ENCODE results near the gene CAMKV.

CAMKV gene

GRCh38 chr3:49895791-49896190 is 26.1 kb upstream of the CAMKV start:
- DNase-seq, result no peak

- no peak for DNase-seq
These were observed 19.6 kb upstream of the CAMKV start for GRCh38 chr3:49889296-49889695.

GRCh38 chr3:49886922-49887265 is 17.2 kb upstream of the CAMKV start:
- no peak for DNase-seq

- DNase-seq, result no peak
These were observed 14.3 kb upstream of the CAMKV start for GRCh38 chr3:49883998-49884397.

- DNase-seq, result no peak
These were observed 12.5 kb upstream of the CAMKV start for GRCh38 chr3:49882166-49882565.

- no peak for DNase-seq
These were observed 11.0 kb upstream of the CAMKV start for GRCh38 chr3:49880581-49881315.

GRCh38 chr3:49879721-49880120 is 10.0 kb upstream of the CAMKV start:
- no peak for DNase-seq

GRCh38 chr3:49878686-49879085 is 9.0 kb upstream of the CAMKV start:
- no peak for DNase-seq

- no peak for DNase-seq
These were observed 8.0 kb upstream of the CAMKV start for GRCh38 chr3:49877716-49878115.

GRCh38 chr3:49876567-49876966 is 6.9 kb upstream of the CAMKV start:
- no peak for DNase-seq

GRCh38 chr3:49873623-49874022 is 3.9 kb upstream of the CAMKV start:
- DNase-seq, result no peak

GRCh38 chr3:49872801-49873281 is 3.1 kb upstream of the CAMKV start:
- DNase-seq, result no peak

GRCh38 chr3:49871531-49872153 is 1.9 kb upstream of the CAMKV start:
- no peak for DNase-seq

- no peak for DNase-seq
These were observed 742 bp downstream of the CAMKV start for GRCh38 chr3:49868862-49869466.

GRCh38 chr3:49867871-49868321 is 1.8 kb downstream of the CAMKV start:
- peak; percentile 2 for DNase-seq

- DNase-seq, result no peak
These were observed 2.3 kb downstream of the CAMKV start for GRCh38 chr3:49867400-49867799.

GRCh38 chr3:49865198-49865784 is 4.4 kb downstream of the CAMKV start:
- no peak for DNase-seq

- no peak for DNase-seq
These were observed 5.2 kb downstream of the CAMKV start for GRCh38 chr3:49864505-49864904.

GRCh38 chr3:49859576-49860305 is 10.0 kb downstream of the CAMKV start:
- no peak for DNase-seq

- peak; percentile 67 for DNase-seq
These were observed 13.3 kb downstream of the CAMKV start, which contains the start of gene TRAIP for GRCh38 chr3:49856181-49857005. TSS of gene TRAIP (minus strand) at chr3:49856564. CDS start at chr3:49856453, 111 bp downstream.

- DNase-seq, result no peak
These were observed 14.0 kb downstream of the CAMKV start for GRCh38 chr3:49855662-49856061.

GRCh38 chr3:49845694-49846093 is 24.0 kb downstream of the CAMKV start:
- no peak for DNase-seq

All from kidney glomerular epithelial cell (primary cell).